ENCODE data around the gene NTRK1. TPM values are rescaled to one million over a fixed set of nuclear protein-coding genes. Genes with fewer than 3 reads are reported as not detected.

The NTRK1 gene
- total RNA-seq, result 12.7 and 13.4 TPM in 2 replicates

GRCh38 chr1:156860628-156861423, at the start of gene NTRK1:
Gene NTRK1, plus strand, starts transcription at chr1:156860865. Its CDS starts 70 bp downstream, at chr1:156860935.
- intact Hi-C loops (cut with micrococcal nuclease), result loop anchor here (1.0 kb wide), 4 partner anchors 31 to 135 kb away; partner anchors contain the start of gene SH2D2A

DNA sequence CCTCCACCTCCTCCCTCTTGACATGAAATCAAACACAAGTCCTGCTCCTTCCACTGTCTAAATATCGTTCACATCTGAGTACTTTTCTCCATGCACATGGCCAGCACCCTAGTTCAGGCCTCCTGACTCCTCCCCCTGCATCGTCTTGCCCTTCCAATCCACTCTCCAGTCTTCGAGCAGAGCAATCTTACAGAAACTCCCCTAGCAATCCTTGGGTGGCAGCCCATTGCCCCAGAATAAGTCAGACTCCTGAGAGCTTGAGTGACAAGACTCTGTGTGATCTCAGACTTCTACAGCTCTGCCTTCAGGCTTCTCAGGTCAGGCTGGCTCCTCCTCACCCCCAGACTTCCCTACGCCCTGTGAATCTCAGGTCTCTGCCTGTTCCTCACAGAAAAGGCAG, 49.5 kb upstream of the NTRK1 start:
- intact Hi-C loops (cut with micrococcal nuclease), result no loop called here

DNA sequence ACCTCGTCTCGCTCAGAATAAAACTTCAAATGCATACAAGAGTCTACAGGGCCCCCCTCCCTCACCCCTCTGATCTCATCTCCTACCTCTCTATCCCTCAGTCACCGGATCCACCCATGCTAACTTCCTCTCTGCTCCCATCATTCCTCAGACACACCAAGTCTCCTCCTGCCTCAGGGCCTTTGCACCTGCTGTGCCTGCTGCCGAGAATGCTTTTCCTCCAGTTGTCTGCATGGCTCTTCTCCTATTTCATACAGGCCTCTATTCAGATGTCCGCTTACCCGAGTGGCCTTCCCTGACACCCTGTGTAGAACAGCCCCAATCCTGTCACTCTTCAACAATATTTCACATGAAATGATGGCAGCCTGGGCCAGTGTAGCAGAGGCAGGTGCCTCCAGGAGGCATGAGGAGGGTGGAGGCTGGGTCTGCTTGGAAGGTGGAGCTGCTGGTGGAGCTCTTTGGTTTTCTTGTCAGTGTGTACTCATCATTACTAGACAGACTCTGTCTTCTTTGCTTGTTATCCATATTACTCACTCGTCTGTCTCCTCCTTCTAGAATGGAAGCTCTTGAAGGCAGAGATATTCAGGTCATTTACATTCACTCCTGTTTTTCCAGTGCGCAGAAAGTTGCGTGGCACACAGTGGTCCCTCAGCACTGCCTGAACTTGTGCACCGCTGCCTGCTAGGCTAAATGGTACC, 48.2 kb upstream of the NTRK1 start:
- intact Hi-C loops (cut with micrococcal nuclease), result no loop called here

DNA sequence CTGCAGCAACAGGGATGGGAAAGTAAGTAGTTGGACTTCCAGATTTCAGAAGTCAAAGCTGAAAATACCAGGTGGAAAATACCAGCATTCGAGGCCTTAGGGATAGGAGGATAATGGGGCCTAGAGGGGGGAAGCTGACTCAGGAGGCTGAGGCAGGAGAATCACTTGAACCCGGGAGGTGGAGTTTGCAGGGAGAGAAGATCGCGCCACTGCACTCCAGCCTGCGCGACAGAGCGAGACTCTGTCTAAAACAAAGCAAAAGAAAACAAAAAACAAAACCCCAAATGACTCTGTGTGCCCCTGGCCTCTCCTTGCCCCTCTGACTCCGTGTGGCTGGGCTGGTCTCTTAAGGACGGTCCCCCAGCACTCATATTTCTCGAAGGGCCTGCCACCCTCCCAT, 47.4 kb upstream of the NTRK1 start:
- intact Hi-C loops (cut with micrococcal nuclease), result no loop called here

DNA sequence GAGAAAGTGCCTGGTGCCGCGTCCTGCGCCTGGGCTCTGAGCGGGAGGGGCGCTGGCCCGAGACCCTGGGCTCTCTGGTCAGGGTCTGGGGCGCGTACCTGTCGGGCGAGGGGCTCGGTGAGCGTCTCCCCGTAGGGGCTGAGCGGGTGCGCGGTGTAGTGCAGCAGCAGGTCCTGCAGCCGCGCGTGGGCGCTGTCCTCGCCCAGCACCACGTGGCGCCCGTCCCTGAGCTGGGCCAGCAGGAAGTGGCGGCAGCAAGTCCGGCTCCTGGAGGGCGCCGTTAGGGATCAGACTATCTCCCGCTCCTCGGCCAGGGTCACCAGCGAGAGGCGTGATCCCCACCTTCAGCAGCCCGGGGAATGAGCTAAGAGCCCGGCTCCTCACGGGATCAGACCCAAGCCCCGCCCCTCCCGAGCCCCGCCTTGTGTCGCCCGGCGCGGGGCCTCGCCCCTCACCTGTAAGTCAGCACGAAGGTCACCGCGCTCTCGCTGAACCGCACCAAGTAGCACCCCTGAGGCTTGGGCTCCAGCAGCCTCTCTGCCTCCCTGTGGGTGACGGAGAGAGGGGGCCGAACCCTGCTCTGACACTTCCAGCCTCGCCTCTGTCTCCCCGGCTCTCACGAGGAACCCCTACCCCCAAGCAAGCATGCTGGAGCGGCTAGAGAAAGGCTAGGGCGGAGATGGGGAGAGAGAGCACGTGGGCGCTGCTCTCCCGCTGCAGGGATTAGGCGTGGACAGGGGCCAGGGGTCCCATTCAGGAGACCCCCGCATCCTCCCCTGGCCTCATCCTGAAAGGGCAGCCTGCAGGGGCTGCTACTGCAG, 46.7 kb upstream of the NTRK1 start:
- intact Hi-C loops (cut with micrococcal nuclease), result no loop called here

- intact Hi-C loops (cut with micrococcal nuclease), result no loop called here
Observed at GRCh38 chr1:156814571-156815260, 45.9 kb upstream of the NTRK1 start.

- intact Hi-C loops (cut with micrococcal nuclease), result no loop called here
Observed at GRCh38 chr1:156815307-156815826, 45.3 kb upstream of the NTRK1 start.

DNA sequence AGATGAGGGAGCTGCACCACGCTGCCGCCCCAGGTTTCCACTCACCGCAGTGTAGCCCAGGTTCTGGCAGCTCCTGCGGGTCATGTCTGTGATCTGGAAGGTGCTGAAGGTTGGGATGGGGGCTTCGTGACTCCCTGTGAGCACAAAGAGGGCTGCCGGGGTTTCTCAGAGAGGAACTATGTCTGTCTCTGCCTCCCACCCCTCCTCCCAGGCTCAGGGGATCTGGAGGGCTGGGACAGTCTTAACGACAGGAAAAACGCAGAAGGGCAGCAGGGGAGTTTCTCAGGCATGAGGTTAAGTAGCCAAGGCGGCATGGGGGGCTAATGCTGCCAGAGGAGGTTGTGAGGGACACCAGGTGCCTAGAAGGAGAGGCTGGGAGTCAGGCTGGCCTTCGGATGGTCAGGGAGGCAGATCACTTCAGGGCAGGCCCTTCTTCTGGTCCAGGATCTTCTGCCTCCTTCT, 44.7 kb upstream of the NTRK1 start:
- intact Hi-C loops (cut with micrococcal nuclease), result loop anchor here (1.0 to 2.0 kb wide), 7 partner anchors 15 to 322 kb away; partner anchors contain the start of genes ETV3, HDGF, ISG20L2 and METTL25B

DNA sequence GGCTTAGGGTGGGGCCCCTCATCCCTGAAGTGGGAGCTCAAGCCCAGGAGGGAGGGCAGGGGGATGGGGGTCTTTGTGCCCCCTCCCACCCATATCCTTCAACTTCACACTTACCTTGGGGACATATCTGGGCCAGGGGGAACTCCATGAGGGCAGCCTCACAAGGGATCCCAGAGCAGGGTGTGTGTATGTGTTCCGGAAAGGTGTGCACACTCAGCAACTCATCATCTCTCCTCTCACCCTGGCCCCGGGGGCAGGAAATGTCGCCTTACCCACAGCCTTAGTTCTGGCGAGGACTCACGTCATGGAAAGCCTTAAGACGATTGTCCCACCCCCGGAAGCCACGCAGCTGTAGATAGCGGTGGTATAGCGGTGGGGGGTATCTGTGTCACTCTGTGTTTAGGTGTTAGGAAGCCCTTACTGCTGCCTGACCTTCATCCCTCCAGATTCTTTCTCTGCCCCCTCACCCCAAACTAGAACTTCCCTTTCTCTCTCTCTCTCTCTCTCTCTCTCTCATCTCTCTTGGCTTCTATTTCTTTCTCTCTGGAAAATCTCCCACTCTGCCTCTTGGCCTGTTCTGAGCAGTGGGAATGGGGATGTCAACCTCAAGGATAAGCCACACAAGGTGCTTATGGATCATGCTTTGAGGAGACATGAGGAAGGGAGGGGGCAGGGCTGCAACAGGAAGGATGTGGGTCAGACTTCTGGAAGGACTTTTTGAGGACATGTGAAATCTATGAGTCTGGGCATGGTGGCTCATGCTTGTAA, 43.9 kb upstream of the NTRK1 start, which contains the start of gene SH2D2A:
SH2D2A (minus strand) TSS at position 288 of the 768 bp plus-strand sequence; CDS start at position 148, 140 bp downstream.
- intact Hi-C loops (cut with micrococcal nuclease), result loop anchor here (1.0 to 2.0 kb wide), 7 partner anchors 16 to 322 kb away; partner anchors contain the start of genes ETV3, HDGF, ISG20L2 and METTL25B

DNA sequence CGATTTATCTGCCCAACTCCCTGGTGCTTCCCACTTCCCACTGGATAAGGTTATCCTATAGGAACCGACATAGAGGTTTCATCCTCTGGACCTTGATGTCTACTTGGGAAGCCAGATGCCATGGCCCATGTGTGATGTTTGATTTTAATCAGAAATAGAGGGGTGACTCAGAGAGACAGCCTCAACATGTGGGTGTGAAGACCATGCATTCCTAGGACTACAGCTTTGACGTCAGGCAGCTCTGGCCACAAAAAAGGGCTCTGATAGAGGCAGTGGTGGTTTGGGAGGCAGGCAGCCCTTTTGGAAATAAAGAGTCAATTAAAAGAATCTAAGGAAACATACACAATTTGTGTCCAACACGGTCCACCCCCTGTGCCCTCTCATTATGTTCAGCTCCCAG, 38.9 kb upstream of the NTRK1 start:
- intact Hi-C loops (cut with micrococcal nuclease), result no loop called here

DNA sequence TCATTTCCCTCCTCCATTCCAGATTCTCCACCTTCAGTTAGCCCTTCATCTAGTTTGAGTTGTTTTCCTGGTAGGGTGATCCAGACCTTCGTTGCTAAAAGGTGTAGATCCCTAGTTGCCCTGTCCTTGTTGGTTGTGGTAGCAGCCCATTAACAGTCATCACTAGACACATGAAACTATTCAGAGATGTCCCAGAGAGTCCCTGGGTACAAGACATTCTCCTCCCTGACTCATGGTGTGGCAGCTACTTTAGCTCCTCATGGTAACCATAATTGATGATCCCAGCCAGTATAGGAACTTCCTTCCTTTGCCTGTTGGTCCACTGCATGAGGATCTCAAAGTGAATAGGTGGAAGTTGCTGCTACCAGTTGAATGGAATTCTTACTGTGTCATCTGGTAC, 38.0 kb upstream of the NTRK1 start:
- intact Hi-C loops (cut with micrococcal nuclease), result no loop called here

DNA sequence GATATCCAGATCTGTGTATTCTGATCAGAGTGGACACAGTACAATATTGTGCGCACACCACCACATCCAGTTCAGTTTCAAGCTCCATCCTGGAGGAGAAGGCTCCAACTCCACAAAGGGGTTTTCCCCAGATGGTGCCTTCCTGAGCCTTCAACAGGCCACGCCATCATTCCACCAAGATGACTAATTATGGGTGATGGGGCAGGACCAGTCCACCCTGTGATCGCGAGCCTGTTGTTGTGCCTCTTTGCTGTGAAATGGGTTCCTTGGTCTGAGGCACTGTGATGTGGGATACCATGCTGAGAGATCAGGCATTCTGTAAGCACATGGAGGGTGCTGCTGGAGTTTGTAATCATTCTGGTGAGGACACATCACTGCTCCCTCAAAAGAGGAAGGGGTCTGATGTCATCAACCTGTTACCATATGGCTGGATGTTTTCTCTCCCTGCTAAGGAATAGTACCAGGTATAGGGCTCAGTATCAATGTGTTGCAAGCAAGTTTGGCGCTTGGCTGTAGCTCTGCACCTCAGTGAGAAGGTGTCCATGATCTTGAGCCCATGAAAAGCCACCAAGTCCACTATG, 37.4 kb upstream of the NTRK1 start:
- intact Hi-C loops (cut with micrococcal nuclease), result no loop called here

GRCh38 chr1:156826630-156827029, 34.0 kb upstream of the NTRK1 start:
- intact Hi-C loops (cut with micrococcal nuclease), result no loop called here

- intact Hi-C loops (cut with micrococcal nuclease), result no loop called here
Observed at GRCh38 chr1:156828400-156829124, 32.1 kb upstream of the NTRK1 start.

GRCh38 chr1:156832434-156832833, 28.2 kb upstream of the NTRK1 start:
- intact Hi-C loops (cut with micrococcal nuclease), result no loop called here

- intact Hi-C loops (cut with micrococcal nuclease), result no loop called here
Observed at GRCh38 chr1:156833603-156834002, 27.1 kb upstream of the NTRK1 start.

DNA sequence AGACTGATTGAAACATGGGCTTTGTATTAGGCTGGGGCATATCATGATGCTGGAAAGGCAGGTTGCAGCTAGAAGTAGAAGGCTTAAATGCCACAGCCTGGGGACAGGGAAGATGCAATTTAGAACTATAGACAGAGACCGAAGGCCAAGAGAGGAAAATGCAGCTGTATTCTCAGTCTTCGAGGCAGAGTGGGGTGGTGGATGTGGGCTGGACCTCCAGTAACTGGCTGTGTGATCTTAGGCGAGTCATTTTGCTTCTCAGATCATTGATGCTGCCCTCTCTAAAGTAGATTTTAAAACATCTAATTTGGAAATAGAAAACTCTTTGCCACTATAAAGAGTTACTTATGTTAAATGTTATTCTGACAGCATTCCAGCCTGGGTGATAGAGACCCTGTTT, 26.3 kb upstream of the NTRK1 start:
- intact Hi-C loops (cut with micrococcal nuclease), result no loop called here

- intact Hi-C loops (cut with micrococcal nuclease), result no loop called here
Observed at GRCh38 chr1:156836041-156836654, 24.5 kb upstream of the NTRK1 start.
